Keratinocyte (primary cell): ENCODE results near the gene MAPRE3. TPM values are rescaled to one million over a fixed set of nuclear protein-coding genes. Genes with fewer than 3 reads are reported as not detected.

Source experiments
- DNase-seq: peaks from one replicate; pipeline ENCODE4 v3.0.0-alpha.2; 2011; ENCODE audit warnings: low read depth, missing footprints, low spot score
- FAIRE-seq: peaks from 2 replicates; lab custom pipeline; 2011; peaks lifted over from hg19 to GRCh38; lab: Jason Lieb, UNC
- H2AFZ ChIP-seq: 2 replicates; pipeline ENCODE4 v1.6.0; 2012; ENCODE audit warnings: low read length, control low read depth, inconsistent platforms; ENCODE audit not compliant: control insufficient read depth
- H3K27ac ChIP-seq: 2 replicates; pipeline ENCODE4 v1.5.1; 2011; ENCODE audit warnings: low read length; ENCODE audit not compliant: control insufficient read depth, insufficient read depth
- H3K27me3 ChIP-seq: 3 replicates; pipeline ENCODE4 v1.6.0; 2011; ENCODE audit warnings: low read length; ENCODE audit not compliant: control insufficient read depth, insufficient read depth; ENCODE audit errors: extremely low read depth
- H3K36me3 ChIP-seq, 2 experiments: 2 replicates in 1 of 2; 3 replicates in 1 of 2; pipeline ENCODE4 v1.5.1; 2011; ENCODE audit warnings: low read length in 2 of 2, mild to moderate bottlenecking in 1 of 2; ENCODE audit not compliant: control insufficient read depth in 2 of 2, insufficient read depth in 2 of 2; ENCODE audit errors: extremely low read depth in 1 of 2
- H3K4me1 ChIP-seq: 3 replicates; pipeline ENCODE4 v1.5.1; 2011; ENCODE audit warnings: low read length; ENCODE audit not compliant: control insufficient read depth, insufficient read depth; ENCODE audit errors: extremely low read depth
- H3K4me2 ChIP-seq: 3 replicates; pipeline ENCODE4 v1.6.0; 2011; ENCODE audit warnings: low read depth, low read length; ENCODE audit not compliant: control insufficient read depth, insufficient read depth; ENCODE audit errors: extremely low read depth
- H3K4me3 ChIP-seq, 3 experiments: fragments of 200-600 bp in 1 of 3; sonication (generic) in 1 of 3; 2 replicates in 2 of 3; 3 replicates in 1 of 3; pipeline ENCODE4 v1.5.1; 2011 to 2016; ENCODE audit warnings: low read length in 3 of 3, mild to moderate bottlenecking in 3 of 3, control low read depth in 2 of 3, inconsistent platforms in 1 of 3, low read depth in 1 of 3, mixed read lengths in 1 of 3, mixed run types in 1 of 3, moderate library complexity in 1 of 3; ENCODE audit not compliant: control insufficient read depth in 2 of 3, insufficient read depth in 2 of 3; ENCODE audit errors: extremely low read depth in 1 of 3
- H3K79me2 ChIP-seq: 2 replicates; pipeline ENCODE4 v1.6.0; 2012; ENCODE audit warnings: low read length; ENCODE audit not compliant: control insufficient read depth, insufficient read depth
- H3K9ac ChIP-seq: 3 replicates; pipeline ENCODE4 v1.6.0; 2011; ENCODE audit warnings: low read length; ENCODE audit not compliant: control insufficient read depth, insufficient read depth; ENCODE audit errors: extremely low read depth
- H3K9me1 ChIP-seq: 3 replicates; pipeline ENCODE4 v1.6.0; 2011; ENCODE audit warnings: low read length; ENCODE audit not compliant: control insufficient read depth, insufficient read depth; ENCODE audit errors: extremely low read depth
- H3K9me3 ChIP-seq: 2 replicates; pipeline ENCODE4 v1.5.1; 2012; ENCODE audit warnings: low read depth, low read length; ENCODE audit not compliant: control insufficient read depth
- H4K20me1 ChIP-seq: 3 replicates; pipeline ENCODE4 v1.6.0; 2011; ENCODE audit warnings: low read length; ENCODE audit not compliant: control insufficient read depth, insufficient read depth; ENCODE audit errors: extremely low read depth
- CTCF ChIP-seq, 3 experiments: IDR thresholded peaks in 1 of 3; conservative IDR thresholded peaks in 1 of 3; optimal IDR thresholded peaks in 1 of 3; 2 replicates in 2 of 3; 3 replicates in 1 of 3; pipeline versions ENCODE3 to v1.5.1; 2011; ENCODE audit warnings: low read length in 3 of 3, mild to moderate bottlenecking in 3 of 3, moderate library complexity in 2 of 3, control low read depth in 1 of 3, inconsistent platforms in 1 of 3; ENCODE audit not compliant: insufficient read depth in 2 of 3; ENCODE audit errors: extremely low read depth in 1 of 3
- EZH2 ChIP-seq: IDR thresholded peaks from one replicate; pipeline ENCODE4 v1.6.1; 2012; ENCODE audit warnings: inconsistent platforms, mild to moderate bottlenecking, low read length, moderate library complexity
- dilution Hi-C: fragments of 300-500 bp; cut with MboI; formaldehyde crosslinking; loops from one replicate; pipeline ENCODE4 v1.7.0; 2020; ENCODE audit warnings: low sequenced_read_pairs; ENCODE audit not compliant: extremely low pct_ligation_motif_present
- polyA plus RNA-seq, 5 experiments: library from polyadenylated mRNA; depleted of rRNA in 3 of 5; stranded (reverse) in 3 of 5; stranded (forward) in 1 of 5; unstranded in 1 of 5; fragments of >200 nt; gene quantifications; 1 replicate in 1 of 5; 2 replicates in 3 of 5; 3 replicates in 1 of 5; pipeline versions ENCODE4 v1.2.1 to v1.2.3, GENCODE V29; 2011 to 2012; ENCODE audit warnings: missing spikeins in 2 of 5, low read depth in 1 of 5, low replicate concordance in 1 of 5

MAPRE3 gene
- polyA plus RNA-seq, 1 donor (not counting 4 experiments of a cell fraction or from before 2014, with no cell fraction given), result 12.6 TPM

- no peaks in the 10 kb centered on the region for H3K4me1 ChIP-seq
- H3K9me3 ChIP-seq, result no peaks in the 10 kb centered on the region
- dilution Hi-C loops, result no loop called here
- DNase-seq (no peak), FAIRE-seq (no peak)
- H4K20me1 ChIP-seq, result peaks cover 2% of the 10 kb centered on the region
- no peak for TF ChIP-seq CTCF (optimal IDR thresholded peaks at IDR 0.05 in 1 of 3, IDR thresholded peaks at IDR 0.05 in 1 of 3, conservative IDR thresholded peaks at IDR 0.05 in 1 of 3; ENCODE audit: extremely low read depth in 1 of 3, insufficient read depth in 2 of 3, low read length in 3 of 3)
- peaks cover 55 to 61% of the 10 kb centered on the region in 2 experiments for H3K36me3 ChIP-seq
- no peaks in the 10 kb centered on the region for H3K9me1 ChIP-seq
- no peak overlapping the region for H3K4me2 ChIP-seq
- H3K27ac ChIP-seq, result no peak overlapping the region
- H3K4me3 ChIP-seq, result no peak overlapping the region
- H3K79me2 ChIP-seq, result peaks cover 8% of the 10 kb centered on the region
- H3K27me3 ChIP-seq, result no peaks in the 10 kb centered on the region
- H3K9ac ChIP-seq, result no peak overlapping the region
- H2AFZ ChIP-seq, result no peak overlapping the region
These were observed 69.0 kb downstream of the MAPRE3 start for GRCh38 chr2:27039426-27039825.

- peaks cover 2% of the 10 kb centered on the region for H4K20me1 ChIP-seq
- H3K27me3 ChIP-seq, result no peaks in the 10 kb centered on the region
- dilution Hi-C loops, result no loop called here
- H3K36me3 ChIP-seq, result peaks cover 55 to 59% of the 10 kb centered on the region in 2 experiments
- DNase-seq (no peak), FAIRE-seq (no peak)
- no peak overlapping the region for H3K9ac ChIP-seq
- H3K4me2 ChIP-seq, result no peak overlapping the region
- H3K4me1 ChIP-seq, result no peaks in the 10 kb centered on the region
- TF ChIP-seq EZH2, result no peak
- TF ChIP-seq CTCF (optimal IDR thresholded peaks at IDR 0.05 in 1 of 3, IDR thresholded peaks at IDR 0.05 in 1 of 3, conservative IDR thresholded peaks at IDR 0.05 in 1 of 3; ENCODE audit: extremely low read depth in 1 of 3, insufficient read depth in 2 of 3, low read length in 3 of 3), result no peak
- no peaks in the 10 kb centered on the region for H3K9me3 ChIP-seq
- H2AFZ ChIP-seq, result no peak overlapping the region
- no peak overlapping the region for H3K4me3 ChIP-seq
- H3K27ac ChIP-seq, result no peak overlapping the region
- no peaks in the 10 kb centered on the region for H3K9me1 ChIP-seq
- peaks cover 8% of the 10 kb centered on the region for H3K79me2 ChIP-seq
These were observed 69.4 kb downstream of the MAPRE3 start for GRCh38 chr2:27039871-27040270.
